SK-N-SH treated with all-trans-retinoic acid at 6 μM for 48 hours (cell line): Measurements from ENCODE around the gene RBL1.

Experiments
- ATAC-seq: fragments of 200-7000 bp; cut with Tn5 transposase; 3 replicates; pipeline ENCODE4 v1.9.1; 2020; ENCODE audit warnings: mild to moderate bottlenecking, moderate library complexity
- ARNTL ChIP-seq: fragments of 450-650 bp; formaldehyde crosslinking; IDR thresholded peaks from 2 replicates; pipeline ENCODE4 v1.5.0; 2020; ENCODE audit warnings: low read depth, mild to moderate bottlenecking, moderate library complexity, borderline replicate concordance
- BACH2 ChIP-seq: fragments of 250-450 bp; sonication (Bioruptor Pico); IDR thresholded peaks from 2 replicates; pipeline ENCODE4 v1.9.0; 2021; ENCODE audit warnings: mild to moderate bottlenecking, borderline replicate concordance
- CSDC2 ChIP-seq: fragments of 250-450 bp; sonication (Bioruptor Pico); IDR thresholded peaks from 2 replicates; pipeline ENCODE4 v1.5.0; 2020; ENCODE audit warnings: mild to moderate bottlenecking, moderate library complexity
- ESRRG ChIP-seq: fragments of 250-450 bp; sonication (Bioruptor Pico); IDR thresholded peaks from 2 replicates; pipeline ENCODE4 v1.6.1; 2021; ENCODE audit warnings: mild to moderate bottlenecking
- ISL1 ChIP-seq: fragments of 250-450 bp; sonication (Bioruptor Pico); IDR thresholded peaks from 2 replicates; pipeline ENCODE4 v2.1.2; 2022; ENCODE audit warnings: mild to moderate bottlenecking, moderate library complexity
- PATZ1 ChIP-seq: fragments of 250-450 bp; sonication (Bioruptor Pico); IDR thresholded peaks from 2 replicates; pipeline ENCODE4 v1.8.0; 2020; ENCODE audit warnings: mild to moderate bottlenecking, moderate library complexity, borderline replicate concordance
- POU6F1 ChIP-seq: fragments of 250-450 bp; sonication (Bioruptor Pico); IDR thresholded peaks from 2 replicates; pipeline ENCODE4 v1.8.0; 2021; ENCODE audit warnings: low read depth, mild to moderate bottlenecking, moderate library complexity, borderline replicate concordance
- PPARA ChIP-seq: fragments of 250-450 bp; sonication (Bioruptor Pico); IDR thresholded peaks from 2 replicates; pipeline ENCODE4 v1.5.0; 2020; ENCODE audit warnings: mild to moderate bottlenecking, borderline replicate concordance
- RARB ChIP-seq: fragments of 250-450 bp; sonication (Bioruptor Pico); IDR thresholded peaks from 2 replicates; pipeline ENCODE4 v1.8.0; 2021; ENCODE audit warnings: mild to moderate bottlenecking, moderate library complexity
- SNAI2 ChIP-seq: fragments of 250-450 bp; sonication (Bioruptor Pico); IDR thresholded peaks from 2 replicates; pipeline ENCODE4 v1.5.0; 2020; ENCODE audit warnings: mild to moderate bottlenecking, moderate library complexity
- TCF4 ChIP-seq: fragments of 250-450 bp; sonication (Bioruptor Pico); IDR thresholded peaks from 2 replicates; pipeline ENCODE4 v1.8.0; 2021; ENCODE audit warnings: mild to moderate bottlenecking, moderate library complexity, borderline replicate concordance
- TOX ChIP-seq: fragments of 250-450 bp; sonication (Bioruptor Pico); IDR thresholded peaks from 2 replicates; pipeline ENCODE4 v1.8.0; 2021; ENCODE audit warnings: mild to moderate bottlenecking, moderate library complexity, borderline replicate concordance
- ZC3H10 ChIP-seq: fragments of 250-450 bp; sonication (Bioruptor Pico); IDR thresholded peaks from 2 replicates; pipeline ENCODE4 v1.5.1; 2021; ENCODE audit warnings: mild to moderate bottlenecking, moderate library complexity
- ZFP3 ChIP-seq: fragments of 250-450 bp; sonication (Bioruptor Pico); IDR thresholded peaks from 2 replicates; pipeline ENCODE4 v1.5.0; 2020; ENCODE audit warnings: mild to moderate bottlenecking, moderate library complexity
- ZFP30 ChIP-seq: fragments of 450-650 bp; formaldehyde crosslinking; IDR thresholded peaks from 2 replicates; pipeline ENCODE4 v1.5.0; 2022; ENCODE audit warnings: mild to moderate bottlenecking, moderate library complexity
- ZNF565 ChIP-seq: fragments of 450-650 bp; formaldehyde crosslinking; conservative IDR thresholded peaks from 2 replicates; pipeline ENCODE4 v1.5.0; 2020; ENCODE audit warnings: low read depth, mild to moderate bottlenecking, moderate library complexity
- ZNF70 ChIP-seq: fragments of 450-650 bp; formaldehyde crosslinking; IDR thresholded peaks from 2 replicates; pipeline ENCODE4 v1.5.0; 2020; ENCODE audit warnings: mild to moderate bottlenecking, moderate library complexity
- ZNF8 ChIP-seq: fragments of 450-650 bp; formaldehyde crosslinking; IDR thresholded peaks from 2 replicates; pipeline ENCODE4 v1.5.0; 2020; ENCODE audit warnings: mild to moderate bottlenecking, moderate library complexity
- TF ChIP-seq, protein P1 (sequence below): fragments of 250-450 bp; sonication (Bioruptor Pico); IDR thresholded peaks from 2 replicates; pipeline ENCODE4 v1.5.1; 2020; ENCODE audit warnings: low read depth, mild to moderate bottlenecking, moderate library complexity

RBL1 gene

DNA sequence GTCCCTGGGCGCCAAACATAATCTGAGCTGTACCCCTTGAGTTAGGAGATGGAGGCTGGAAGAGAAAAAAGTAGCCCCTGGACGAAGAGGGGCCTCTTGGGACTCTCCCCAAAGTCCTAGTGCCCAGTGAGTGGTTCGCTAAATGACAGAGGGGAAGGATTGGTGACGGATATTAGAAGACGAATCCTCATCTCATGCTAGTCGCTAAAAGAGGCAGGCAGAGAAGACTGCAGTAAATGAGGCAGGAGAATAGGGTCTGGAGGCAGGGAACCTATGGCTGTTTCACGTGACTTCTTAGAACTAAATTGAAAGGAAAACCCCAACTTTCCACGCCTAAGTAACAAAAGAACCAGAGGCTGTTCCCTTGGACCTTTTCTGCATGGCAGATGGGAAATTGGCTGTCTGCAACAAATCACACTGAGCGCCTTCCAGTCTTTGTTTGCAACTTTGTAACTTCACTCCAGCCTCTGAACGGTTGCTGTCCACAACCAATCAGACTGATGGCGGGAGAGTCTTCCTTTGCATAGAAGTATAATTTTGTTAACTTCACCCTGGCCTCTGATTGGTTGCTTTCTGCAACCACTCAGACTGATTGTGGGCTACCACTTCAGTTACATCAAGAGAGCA is 731 bp upstream of the RBL1 start:
- no peak for TF ChIP-seq ZFP3
- TF ChIP-seq ZNF8 (CRISPR knock-in tag) = no peak
- no peak for TF ChIP-seq ZNF565 (CRISPR knock-in tag)
- no peak for TF ChIP-seq ESRRG
- TF ChIP-seq POU6F1 (CRISPR knock-in tag) = no peak
- TF ChIP-seq TOX = no peak
- no peak for ATAC-seq

DNA sequence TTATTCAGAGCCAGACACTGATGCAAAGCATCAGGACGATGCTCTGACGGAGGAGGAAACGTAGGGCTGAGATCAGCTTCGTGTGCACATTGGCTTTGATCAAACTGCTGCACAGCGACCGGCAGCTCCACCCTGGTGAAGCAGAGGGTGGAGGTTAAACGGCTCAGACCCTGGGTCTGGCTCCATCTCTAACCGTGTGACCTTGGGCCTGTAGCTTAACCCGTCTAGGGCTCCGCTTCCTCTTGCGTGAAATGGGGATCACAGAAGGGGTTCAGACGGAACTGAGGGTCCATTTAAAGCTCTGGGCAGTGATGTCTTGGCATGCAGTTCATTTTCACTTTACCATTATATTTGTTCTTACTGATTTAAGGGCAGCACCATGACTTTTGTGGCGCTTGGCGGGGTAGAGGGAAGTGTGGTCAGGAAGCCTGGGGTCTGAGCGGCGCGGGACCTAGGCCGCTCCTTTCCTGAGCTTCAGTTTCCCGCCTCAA is 644 bp downstream of the RBL1 start:
- TF ChIP-seq BACH2 (CRISPR knock-in tag) (no peak), ZNF70 (CRISPR knock-in tag) (peak; percentile 66; the same call in 1 of the 2 replicates), ZFP30 (CRISPR knock-in tag) (no peak), ESRRG (no peak)
- ATAC-seq = peak; percentile 70

DNA sequence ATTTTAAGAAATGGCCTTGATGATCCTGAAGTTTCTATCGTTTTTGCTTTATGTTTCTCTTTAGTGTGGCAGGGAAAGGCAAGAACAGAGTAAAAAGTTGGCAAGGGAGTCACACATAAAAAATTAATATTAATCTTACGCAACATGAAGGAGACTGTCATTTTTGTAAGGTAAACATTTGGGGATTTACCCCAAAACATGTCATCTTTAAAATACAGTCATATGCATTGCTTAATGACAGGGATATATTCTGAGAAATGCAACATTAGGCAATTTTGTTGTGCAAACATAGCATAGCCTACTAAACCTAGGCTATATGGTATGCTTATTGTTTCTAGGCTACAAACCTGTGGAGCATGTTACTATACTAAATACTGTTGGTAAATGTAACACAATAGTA is 5.4 kb downstream of the RBL1 start:
- no peak for ATAC-seq
- TF ChIP-seq ESRRG (no peak), ZFP3 (no peak), ZNF8 (CRISPR knock-in tag) (no peak), TOX (no peak), SNAI2 (CRISPR knock-in tag) (no peak), PPARA (CRISPR knock-in tag) (no peak), ARNTL (no peak), ZFP30 (CRISPR knock-in tag) (no peak), ZNF70 (CRISPR knock-in tag) (no peak), RARB (CRISPR knock-in tag) (no peak)
- TF ChIP-seq, protein P1, sequence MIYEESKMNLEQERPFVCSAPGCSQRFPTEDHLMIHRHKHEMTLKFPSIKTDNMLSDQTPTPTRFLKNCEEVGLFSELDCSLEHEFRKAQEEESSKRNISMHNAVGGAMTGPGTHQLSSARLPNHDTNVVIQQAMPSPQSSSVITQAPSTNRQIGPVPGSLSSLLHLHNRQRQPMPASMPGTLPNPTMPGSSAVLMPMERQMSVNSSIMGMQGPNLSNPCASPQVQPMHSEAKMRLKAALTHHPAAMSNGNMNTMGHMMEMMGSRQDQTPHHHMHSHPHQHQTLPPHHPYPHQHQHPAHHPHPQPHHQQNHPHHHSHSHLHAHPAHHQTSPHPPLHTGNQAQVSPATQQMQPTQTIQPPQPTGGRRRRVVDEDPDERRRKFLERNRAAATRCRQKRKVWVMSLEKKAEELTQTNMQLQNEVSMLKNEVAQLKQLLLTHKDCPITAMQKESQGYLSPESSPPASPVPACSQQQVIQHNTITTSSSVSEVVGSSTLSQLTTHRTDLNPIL (CRISPR knock-in tag) = no peak

GRCh38 chr20:37081717-37082289 is 14.0 kb downstream of the RBL1 start:
- TF ChIP-seq ZNF565 (CRISPR knock-in tag) (no peak), ZNF8 (CRISPR knock-in tag) (no peak), TCF4 (CRISPR knock-in tag) (no peak), ZC3H10 (CRISPR knock-in tag) (no peak), BACH2 (CRISPR knock-in tag) (no peak), ISL1 (CRISPR knock-in tag) (no peak), ZFP30 (CRISPR knock-in tag) (no peak), POU6F1 (CRISPR knock-in tag) (no peak), ZFP3 (no peak), ZNF70 (CRISPR knock-in tag) (no peak), PATZ1 (no peak), CSDC2 (no peak), ARNTL (no peak), TOX (no peak)
- peak; percentile 54 for ATAC-seq

GRCh38 chr20:37077009-37077408 is 18.8 kb downstream of the RBL1 start:
- no peak for ATAC-seq
- no peak for TF ChIP-seq TCF4 (CRISPR knock-in tag)
- no peak for TF ChIP-seq ISL1 (CRISPR knock-in tag)
- no peak for TF ChIP-seq ZFP30 (CRISPR knock-in tag)
- no peak for TF ChIP-seq ESRRG
